ENCODE measurements around the gene AP1B1.

The AP1B1 gene

GRCh38 chr22:29337631-29338284 lies 50.6 kb downstream of the AP1B1 start:
- H3K4me1 ChIP-seq (ENCODE audit: control insufficient read depth in 1 of 2, insufficient read depth in 1 of 2, low read depth in 1 of 2, low read length in 1 of 2), result peaks cover 0 to 8% of the 10 kb centered on the region in 2 experiments
- TF ChIP-seq CTCF (IDR thresholded peaks at IDR 0.05), result no peak
- no peak overlapping the region for H3K27ac ChIP-seq
- H3K27me3 ChIP-seq, result no peaks in the 10 kb centered on the region
- H3K4me3 ChIP-seq (ENCODE audit: low read depth in 1 of 2, low read length in 1 of 2), result no peak overlapping the region
- H3K9me3 ChIP-seq, result no peaks in the 10 kb centered on the region
- H3K36me3 ChIP-seq, result peaks cover 100% of the 10 kb centered on the region

- Histone ChIP-seq H3K27me3 (no peaks in the 10 kb centered on the region), H3K36me3 (peaks cover 100% of the 10 kb centered on the region), H3K4me1 (ENCODE audit: control insufficient read depth in 1 of 2, insufficient read depth in 1 of 2, low read depth in 1 of 2, low read length in 1 of 2) (no peaks in the 10 kb centered on the region), H3K27ac (no peak overlapping the region), H3K9me3 (no peaks in the 10 kb centered on the region), H3K4me3 (ENCODE audit: low read depth in 1 of 2, low read length in 1 of 2) (no peak overlapping the region)
- no peak for TF ChIP-seq CTCF (IDR thresholded peaks at IDR 0.05)
Measured at GRCh38 chr22:29336751-29337490, 51.4 kb downstream of the AP1B1 start.

- no peaks in the 10 kb centered on the region for H3K4me1 ChIP-seq (ENCODE audit: control insufficient read depth in 1 of 2, insufficient read depth in 1 of 2, low read depth in 1 of 2, low read length in 1 of 2)
- no peak for TF ChIP-seq CTCF (IDR thresholded peaks at IDR 0.05)
- H3K27me3 ChIP-seq, result no peaks in the 10 kb centered on the region
- H3K27ac ChIP-seq, result no peak overlapping the region
- no peaks in the 10 kb centered on the region for H3K9me3 ChIP-seq
- no peak overlapping the region for H3K4me3 ChIP-seq (ENCODE audit: low read depth in 1 of 2, low read length in 1 of 2)
- H3K36me3 ChIP-seq, result peaks cover 100% of the 10 kb centered on the region
Measured at GRCh38 chr22:29335656-29336055, 52.7 kb downstream of the AP1B1 start.

- Histone ChIP-seq H3K4me3 (ENCODE audit: low read depth in 1 of 2, low read length in 1 of 2) (no peak overlapping the region), H3K9me3 (no peaks in the 10 kb centered on the region), H3K36me3 (peaks cover 100% of the 10 kb centered on the region), H3K27ac (no peak overlapping the region), H3K27me3 (no peaks in the 10 kb centered on the region), H3K4me1 (ENCODE audit: control insufficient read depth in 1 of 2, insufficient read depth in 1 of 2, low read depth in 1 of 2, low read length in 1 of 2) (no peaks in the 10 kb centered on the region)
- TF ChIP-seq CTCF (IDR thresholded peaks at IDR 0.05), result no peak
Measured at GRCh38 chr22:29334696-29335344, 53.5 kb downstream of the AP1B1 start.

GRCh38 chr22:29334148-29334547 lies 54.2 kb downstream of the AP1B1 start:
- Histone ChIP-seq H3K4me3 (ENCODE audit: low read depth in 1 of 2, low read length in 1 of 2) (no peak overlapping the region), H3K27me3 (no peaks in the 10 kb centered on the region), H3K4me1 (ENCODE audit: control insufficient read depth in 1 of 2, insufficient read depth in 1 of 2, low read depth in 1 of 2, low read length in 1 of 2) (no peaks in the 10 kb centered on the region), H3K27ac (no peak overlapping the region), H3K36me3 (peaks cover 100% of the 10 kb centered on the region), H3K9me3 (no peaks in the 10 kb centered on the region)
- no peak for TF ChIP-seq CTCF (IDR thresholded peaks at IDR 0.05)
